ENCODE results near the gene PSMD9.

Gene PSMD9

DNA sequence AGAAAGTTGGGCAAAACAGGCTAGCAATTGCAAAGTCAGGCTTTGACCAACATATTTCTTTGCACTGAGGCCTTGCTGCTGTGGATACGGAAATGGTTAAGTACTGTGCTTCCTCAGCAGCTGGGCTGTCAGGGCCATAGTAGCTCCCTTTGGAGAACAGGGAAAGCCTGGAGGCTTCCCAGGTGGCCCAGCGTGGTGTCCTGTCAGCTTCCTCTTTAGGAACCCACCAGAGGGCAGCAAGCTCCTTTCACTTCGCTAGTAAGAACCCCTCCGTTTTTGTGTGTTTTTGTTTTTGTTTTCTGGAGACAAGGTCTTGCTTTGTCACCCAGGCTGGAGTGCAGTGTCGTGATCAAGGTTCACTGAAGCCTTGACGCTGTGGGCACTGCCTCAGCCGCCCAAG, 28.1 kb downstream of the PSMD9 start:
- Mint-ChIP-seq H3K27me3 (ENCODE audit: low read depth, poor library complexity) (peaks cover 6% of the 10 kb centered on the region), H3K9me3 (peaks cover 3% of the 10 kb centered on the region), H3K27ac (no peak overlapping the region), H3K4me3 (no peak overlapping the region), H3K4me1 (peaks cover 31% of the 10 kb centered on the region), H3K36me3 (ENCODE audit: low read depth) (peaks cover 35% of the 10 kb centered on the region)
- TF ChIP-seq, protein P1, sequence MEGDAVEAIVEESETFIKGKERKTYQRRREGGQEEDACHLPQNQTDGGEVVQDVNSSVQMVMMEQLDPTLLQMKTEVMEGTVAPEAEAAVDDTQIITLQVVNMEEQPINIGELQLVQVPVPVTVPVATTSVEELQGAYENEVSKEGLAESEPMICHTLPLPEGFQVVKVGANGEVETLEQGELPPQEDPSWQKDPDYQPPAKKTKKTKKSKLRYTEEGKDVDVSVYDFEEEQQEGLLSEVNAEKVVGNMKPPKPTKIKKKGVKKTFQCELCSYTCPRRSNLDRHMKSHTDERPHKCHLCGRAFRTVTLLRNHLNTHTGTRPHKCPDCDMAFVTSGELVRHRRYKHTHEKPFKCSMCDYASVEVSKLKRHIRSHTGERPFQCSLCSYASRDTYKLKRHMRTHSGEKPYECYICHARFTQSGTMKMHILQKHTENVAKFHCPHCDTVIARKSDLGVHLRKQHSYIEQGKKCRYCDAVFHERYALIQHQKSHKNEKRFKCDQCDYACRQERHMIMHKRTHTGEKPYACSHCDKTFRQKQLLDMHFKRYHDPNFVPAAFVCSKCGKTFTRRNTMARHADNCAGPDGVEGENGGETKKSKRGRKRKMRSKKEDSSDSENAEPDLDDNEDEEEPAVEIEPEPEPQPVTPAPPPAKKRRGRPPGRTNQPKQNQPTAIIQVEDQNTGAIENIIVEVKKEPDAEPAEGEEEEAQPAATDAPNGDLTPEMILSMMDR (IDR thresholded peaks at IDR 0.05): peak; percentile 29
- DNase-seq: peak; percentile 44

DNA sequence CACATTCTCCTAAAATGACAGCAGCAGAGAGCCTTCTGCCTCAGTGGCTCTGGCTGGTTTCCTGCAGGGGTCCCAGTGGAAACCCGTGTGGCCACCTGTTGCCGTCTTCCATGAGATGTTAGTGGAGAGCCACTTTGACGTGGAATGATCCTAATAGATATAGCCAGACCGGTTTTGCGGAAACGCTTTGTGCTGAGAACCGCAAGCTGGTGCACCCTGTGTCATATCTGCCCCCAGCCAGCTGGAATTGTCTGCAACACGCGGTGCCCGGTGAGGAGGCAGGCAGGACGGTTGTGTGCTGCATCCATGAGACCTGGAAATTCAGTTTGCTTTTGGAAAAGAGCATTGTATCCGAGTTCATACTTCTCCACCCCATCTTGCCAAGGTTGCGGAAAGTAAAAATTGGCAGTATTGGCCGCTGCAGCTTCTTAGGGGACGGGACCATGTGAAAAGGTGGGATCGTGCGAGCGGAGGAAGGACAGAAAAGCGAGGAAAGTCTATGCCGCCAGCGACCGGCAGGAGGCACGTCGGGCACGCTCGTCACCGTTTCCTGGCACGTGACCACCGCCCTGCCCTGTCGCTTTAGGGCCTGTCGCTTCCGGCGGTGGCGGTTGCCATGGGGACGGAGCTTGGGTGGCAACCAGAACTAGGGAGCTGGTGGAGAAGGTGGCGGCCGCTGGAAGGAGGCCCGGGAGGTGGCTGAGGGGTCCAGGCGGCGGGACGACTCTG, 29.5 kb downstream of the PSMD9 start, which contains the start of gene CFAP251:
TSS of gene CFAP251 (plus strand) at position 643 of the 729 bp plus-strand sequence. CDS start 2,714 bp downstream, outside the sequence.
- peak within 1 kb of the TSS; percentile 69 for H3K4me3 Mint-ChIP-seq
- peaks cover 7% of the 10 kb centered on the region for H3K27me3 Mint-ChIP-seq (ENCODE audit: low read depth, poor library complexity)
- H3K27ac Mint-ChIP-seq: peak within 1 kb of the TSS; percentile 79
- peaks cover 27% of the 10 kb centered on the region for H3K36me3 Mint-ChIP-seq (ENCODE audit: low read depth)
- TF ChIP-seq, protein P1 (IDR thresholded peaks at IDR 0.05): peak; percentile 60
- DNase-seq: peak; percentile 92
- H3K4me1 Mint-ChIP-seq: peaks cover 31% of the 10 kb centered on the region
- H3K9me3 Mint-ChIP-seq: no peaks in the 10 kb centered on the region

GRCh38 chr12:121918679-121919038, 30.1 kb downstream of the PSMD9 start:
- no peaks in the 10 kb centered on the region for H3K9me3 Mint-ChIP-seq
- H3K27ac Mint-ChIP-seq: no peak overlapping the region
- H3K27me3 Mint-ChIP-seq (ENCODE audit: low read depth, poor library complexity): peaks cover 7% of the 10 kb centered on the region
- H3K4me1 Mint-ChIP-seq: peaks cover 34% of the 10 kb centered on the region
- no peak overlapping the region for H3K4me3 Mint-ChIP-seq
- TF ChIP-seq, protein P1 (IDR thresholded peaks at IDR 0.05): no peak
- no peak for DNase-seq
- peaks cover 22% of the 10 kb centered on the region for H3K36me3 Mint-ChIP-seq (ENCODE audit: low read depth)

GRCh38 chr12:121921066-121921465, 32.5 kb downstream of the PSMD9 start:
- TF ChIP-seq, protein P1 (IDR thresholded peaks at IDR 0.05): no peak
- no peak overlapping the region for H3K4me3 Mint-ChIP-seq
- peaks cover 20% of the 10 kb centered on the region for H3K36me3 Mint-ChIP-seq (ENCODE audit: low read depth)
- peaks cover 42% of the 10 kb centered on the region for H3K4me1 Mint-ChIP-seq
- no peaks in the 10 kb centered on the region for H3K9me3 Mint-ChIP-seq
- no peak for DNase-seq
- no peak overlapping the region for H3K27ac Mint-ChIP-seq
- peaks cover 7% of the 10 kb centered on the region for H3K27me3 Mint-ChIP-seq (ENCODE audit: low read depth, poor library complexity)

- Mint-ChIP-seq H3K4me1 (peaks cover 32% of the 10 kb centered on the region), H3K27ac (peak overlapping the region; percentile 64), H3K4me3 (peak overlapping the region; percentile 37), H3K27me3 (ENCODE audit: low read depth, poor library complexity) (peaks cover 3% of the 10 kb centered on the region), H3K9me3 (no peaks in the 10 kb centered on the region), H3K36me3 (ENCODE audit: low read depth) (peaks cover 6% of the 10 kb centered on the region)
- no peak for DNase-seq
- TF ChIP-seq, protein P1 (IDR thresholded peaks at IDR 0.05): no peak
These were observed 36.7 kb downstream of the PSMD9 start for GRCh38 chr12:121925358-121925695.
